ENCODE data around the gene CASP7.
A peak's percentile ranks its signal among the peaks of the same experiment; 100 is the strongest.

CASP7 gene

GRCh38 chr10:113692271-113692670 is 12.6 kb downstream of the CASP7 start:
- TF ChIP-seq REST (IDR thresholded peaks at IDR 0.05; ENCODE audit: low read depth) (no peak), TEAD4 (IDR thresholded peaks at IDR 0.05) (no peak), TAF1 (IDR thresholded peaks at IDR 0.05; ENCODE audit: low read depth) (no peak), YY1 (IDR thresholded peaks at IDR 0.05; ENCODE audit: low read depth) (no peak), FOXM1 (IDR thresholded peaks at IDR 0.05; ENCODE audit: borderline replicate concordance, low read depth) (no peak), ZBTB7A (IDR thresholded peaks at IDR 0.05; ENCODE audit: low read depth) (no peak), RAD21 (IDR thresholded peaks at IDR 0.05; ENCODE audit: low read depth) (no peak), CEBPB (IDR thresholded peaks at IDR 0.05) (no peak), MAX (IDR thresholded peaks at IDR 0.05) (no peak), NFIC (IDR thresholded peaks at IDR 0.05) (no peak), EP300 (IDR thresholded peaks at IDR 0.05; ENCODE audit: borderline replicate concordance) (no peak), EGR1 (IDR thresholded peaks at IDR 0.05) (no peak), CREB1 (IDR thresholded peaks at IDR 0.05; ENCODE audit: low read depth) (no peak), USF1 (IDR thresholded peaks at IDR 0.05) (no peak), TCF12 (IDR thresholded peaks at IDR 0.05; ENCODE audit: low read depth) (no peak)

DNA sequence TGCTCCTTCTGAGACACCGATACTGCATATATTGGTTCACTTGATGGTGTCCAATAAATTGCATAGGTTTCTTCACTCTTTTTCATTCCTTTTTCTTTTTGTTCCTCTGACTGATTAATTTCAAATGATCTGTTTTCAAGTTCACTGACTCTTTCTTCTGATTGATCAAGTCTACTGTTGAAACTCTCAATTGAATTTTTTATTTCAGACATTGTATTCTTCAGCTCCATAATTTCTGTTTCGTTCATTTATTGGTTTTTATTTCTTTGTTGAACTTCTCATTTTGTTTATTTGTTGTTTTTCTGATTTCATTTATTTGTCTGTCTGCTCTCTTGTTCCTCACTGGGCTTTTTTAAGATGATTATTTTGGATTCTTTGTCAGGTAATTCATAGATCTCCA is 13.6 kb downstream of the CASP7 start:
- no peak for TF ChIP-seq EP300 (IDR thresholded peaks at IDR 0.05; ENCODE audit: borderline replicate concordance)

- TF ChIP-seq EGR1 (IDR thresholded peaks at IDR 0.05) (no peak), CEBPB (IDR thresholded peaks at IDR 0.05) (no peak), EP300 (IDR thresholded peaks at IDR 0.05; ENCODE audit: borderline replicate concordance) (no peak), ZBTB7A (IDR thresholded peaks at IDR 0.05; ENCODE audit: low read depth) (no peak)
These were observed 16.0 kb downstream of the CASP7 start for GRCh38 chr10:113695691-113696090.

DNA sequence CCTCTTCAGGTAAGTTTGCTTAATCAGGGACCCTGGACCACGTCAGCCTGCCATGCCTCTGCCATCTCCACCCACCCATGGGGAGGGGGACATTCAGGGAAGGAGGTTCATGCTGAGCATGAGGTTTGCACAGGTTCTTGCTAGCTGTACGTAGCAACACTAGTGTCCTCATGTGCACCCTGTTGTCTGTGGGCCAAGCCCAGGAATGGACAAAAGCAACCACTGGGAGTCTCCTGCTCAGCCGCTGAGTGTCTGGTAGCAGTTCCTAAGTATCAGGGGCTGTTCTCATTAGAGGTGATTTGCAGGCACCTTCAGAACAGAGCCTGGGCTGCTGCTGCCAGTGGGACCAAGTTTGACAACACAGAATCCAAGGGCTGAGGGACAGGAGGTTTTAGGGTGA is 17.9 kb downstream of the CASP7 start:
- no peak for TF ChIP-seq TCF12 (IDR thresholded peaks at IDR 0.05; ENCODE audit: low read depth)
- TF ChIP-seq EGR1 (IDR thresholded peaks at IDR 0.05), result no peak
- TF ChIP-seq USF1 (IDR thresholded peaks at IDR 0.05), result no peak
- no peak for TF ChIP-seq MAX (IDR thresholded peaks at IDR 0.05)
- no peak for TF ChIP-seq TEAD4 (IDR thresholded peaks at IDR 0.05)
- TF ChIP-seq CEBPB (IDR thresholded peaks at IDR 0.05), result no peak
- no peak for TF ChIP-seq TAF1 (IDR thresholded peaks at IDR 0.05; ENCODE audit: low read depth)
- no peak for TF ChIP-seq REST (IDR thresholded peaks at IDR 0.05; ENCODE audit: low read depth)
- TF ChIP-seq RAD21 (IDR thresholded peaks at IDR 0.05; ENCODE audit: low read depth), result no peak
- no peak for TF ChIP-seq YY1 (IDR thresholded peaks at IDR 0.05; ENCODE audit: low read depth)
- TF ChIP-seq ZBTB7A (IDR thresholded peaks at IDR 0.05; ENCODE audit: low read depth), result no peak
- no peak for TF ChIP-seq FOXM1 (IDR thresholded peaks at IDR 0.05; ENCODE audit: borderline replicate concordance, low read depth)

- no peak for TF ChIP-seq CREB1 (IDR thresholded peaks at IDR 0.05; ENCODE audit: low read depth)
- no peak for TF ChIP-seq TCF12 (IDR thresholded peaks at IDR 0.05; ENCODE audit: low read depth)
- peak; percentile 82 for TF ChIP-seq RAD21 (IDR thresholded peaks at IDR 0.05; ENCODE audit: low read depth)
These were observed 25.1 kb downstream of the CASP7 start for GRCh38 chr10:113704637-113705343.

DNA sequence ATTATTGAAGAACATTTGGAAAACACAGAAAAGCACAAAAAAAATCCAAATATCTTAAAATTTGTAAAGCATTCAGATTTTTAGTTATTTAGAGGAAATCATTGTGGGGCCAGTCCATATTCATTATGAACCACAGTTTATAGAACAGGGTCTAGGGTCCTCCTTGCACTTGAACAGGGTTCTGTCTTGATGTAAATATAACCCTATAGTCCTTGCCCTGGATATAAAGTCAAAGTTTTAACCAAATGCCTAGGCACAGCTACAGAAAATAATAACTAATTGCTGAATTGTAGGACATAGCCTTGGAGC is 25.6 kb downstream of the CASP7 start:
- TF ChIP-seq MAX (IDR thresholded peaks at IDR 0.05) (no peak), FOXM1 (IDR thresholded peaks at IDR 0.05; ENCODE audit: borderline replicate concordance, low read depth) (no peak), CEBPB (IDR thresholded peaks at IDR 0.05) (no peak), TCF12 (IDR thresholded peaks at IDR 0.05; ENCODE audit: low read depth) (no peak), NFIC (IDR thresholded peaks at IDR 0.05) (no peak), REST (IDR thresholded peaks at IDR 0.05; ENCODE audit: low read depth) (no peak), YY1 (IDR thresholded peaks at IDR 0.05; ENCODE audit: low read depth) (no peak), USF1 (IDR thresholded peaks at IDR 0.05) (no peak), EGR1 (IDR thresholded peaks at IDR 0.05) (no peak), RAD21 (IDR thresholded peaks at IDR 0.05; ENCODE audit: low read depth) (no peak), TEAD4 (IDR thresholded peaks at IDR 0.05) (no peak), TAF1 (IDR thresholded peaks at IDR 0.05; ENCODE audit: low read depth) (no peak), ZBTB7A (IDR thresholded peaks at IDR 0.05; ENCODE audit: low read depth) (no peak), EP300 (IDR thresholded peaks at IDR 0.05; ENCODE audit: borderline replicate concordance) (no peak), CREB1 (IDR thresholded peaks at IDR 0.05; ENCODE audit: low read depth) (no peak)
